ENCODE results near the gene C2orf49.

C2orf49 gene

GRCh38 chr2:105387225-105387624, 49.9 kb downstream of the C2orf49 start:
- TF ChIP-seq CTCF (IDR thresholded peaks at IDR 0.05): no peak
- H3K4me1 ChIP-seq: no peaks in the 10 kb centered on the region
- H3K4me3 ChIP-seq (ENCODE audit: low read depth, low read length): no peak overlapping the region
- H2AFZ ChIP-seq: no peak overlapping the region
- no peaks in the 10 kb centered on the region for H3K27me3 ChIP-seq (ENCODE audit: control insufficient read depth, insufficient read depth, low read length)
- H3K4me2 ChIP-seq (ENCODE audit: low read length): no peak overlapping the region
- H3K9ac ChIP-seq: no peak overlapping the region
- H3K79me2 ChIP-seq: no peaks in the 10 kb centered on the region
- H3K9me3 ChIP-seq (ENCODE audit: control insufficient read depth, low read length): no peaks in the 10 kb centered on the region
- H3K36me3 ChIP-seq (ENCODE audit: control insufficient read depth, insufficient read depth, low read length): no peaks in the 10 kb centered on the region
- H3K27ac ChIP-seq: no peak overlapping the region

- Histone ChIP-seq H3K9ac (no peak overlapping the region), H3K4me1 (no peaks in the 10 kb centered on the region), H3K36me3 (ENCODE audit: control insufficient read depth, insufficient read depth, low read length) (no peaks in the 10 kb centered on the region), H3K4me2 (ENCODE audit: low read length) (no peak overlapping the region), H3K79me2 (no peaks in the 10 kb centered on the region), H2AFZ (no peak overlapping the region), H3K9me3 (ENCODE audit: control insufficient read depth, low read length) (no peaks in the 10 kb centered on the region), H3K27me3 (ENCODE audit: control insufficient read depth, insufficient read depth, low read length) (no peaks in the 10 kb centered on the region), H3K27ac (no peak overlapping the region), H3K4me3 (ENCODE audit: low read depth, low read length) (no peak overlapping the region)
- no peak for TF ChIP-seq CTCF (IDR thresholded peaks at IDR 0.05)
These were observed 51.6 kb downstream of the C2orf49 start for GRCh38 chr2:105388971-105389381.

- Histone ChIP-seq H3K36me3 (ENCODE audit: control insufficient read depth, insufficient read depth, low read length) (no peaks in the 10 kb centered on the region), H3K4me2 (ENCODE audit: low read length) (no peak overlapping the region), H3K27ac (no peak overlapping the region), H3K79me2 (no peaks in the 10 kb centered on the region), H3K4me3 (ENCODE audit: low read depth, low read length) (no peak overlapping the region), H3K9me3 (ENCODE audit: control insufficient read depth, low read length) (no peaks in the 10 kb centered on the region), H3K9ac (no peak overlapping the region), H2AFZ (no peak overlapping the region), H3K4me1 (no peaks in the 10 kb centered on the region), H3K27me3 (ENCODE audit: control insufficient read depth, insufficient read depth, low read length) (no peaks in the 10 kb centered on the region)
- no peak for TF ChIP-seq CTCF (IDR thresholded peaks at IDR 0.05)
These were observed 53.1 kb downstream of the C2orf49 start for GRCh38 chr2:105390454-105390853.

GRCh38 chr2:105391058-105391627, 53.8 kb downstream of the C2orf49 start:
- Histone ChIP-seq H3K4me2 (ENCODE audit: low read length) (no peak overlapping the region), H3K27ac (no peak overlapping the region), H3K9ac (no peak overlapping the region), H3K79me2 (no peaks in the 10 kb centered on the region), H3K9me3 (ENCODE audit: control insufficient read depth, low read length) (no peaks in the 10 kb centered on the region), H3K4me3 (ENCODE audit: low read depth, low read length) (no peak overlapping the region), H3K4me1 (no peaks in the 10 kb centered on the region), H2AFZ (no peak overlapping the region), H3K27me3 (ENCODE audit: control insufficient read depth, insufficient read depth, low read length) (no peaks in the 10 kb centered on the region), H3K36me3 (ENCODE audit: control insufficient read depth, insufficient read depth, low read length) (no peaks in the 10 kb centered on the region)
- no peak for TF ChIP-seq CTCF (IDR thresholded peaks at IDR 0.05)

Measured in parathyroid adenoma (tissue), 2 donors.